ENCODE results near the gene KCNH1. TPM values are rescaled to one million over a fixed set of nuclear protein-coding genes. Genes with fewer than 3 reads are reported as not detected.

Gene KCNH1
- total and polyA plus RNA-seq, 10 of the 15 experiments (the other 5 are each of a cell fraction or from before 2014, with no cell fraction given), result 0.02 to 0.04 (median 0.04) TPM; not detected in 7

DNA sequence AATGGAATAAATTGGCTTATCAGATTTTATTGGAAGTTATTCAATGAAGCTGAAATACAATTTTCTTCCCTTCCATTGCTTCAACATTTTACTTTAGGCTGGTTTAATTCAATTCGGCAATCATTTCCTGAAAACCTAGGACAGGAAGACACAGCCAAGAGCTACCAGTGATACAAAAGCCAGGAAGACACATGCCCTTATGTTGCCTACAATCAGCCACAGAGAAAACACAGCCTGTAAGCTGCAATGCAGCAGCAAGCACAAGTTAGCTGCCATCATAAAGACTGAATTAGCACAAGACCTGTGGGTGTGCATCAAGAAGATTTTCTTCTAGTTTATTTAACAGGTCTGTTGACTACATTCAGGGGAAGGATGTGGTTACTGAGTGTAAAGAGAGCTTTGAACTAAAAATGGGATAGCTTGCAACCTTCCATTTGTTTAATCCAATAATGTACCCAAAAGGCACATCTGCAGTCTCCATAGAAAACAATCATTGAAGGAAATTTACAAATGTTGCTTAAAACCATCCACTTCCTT, 193.8 kb downstream of the KCNH1 start:
- in situ Hi-C loops (cut with MboI), result loop anchor here (25.0 kb wide), 1 partner anchor 353 kb away; no protein-coding TSS in a partner anchor
- no peaks in the 10 kb centered on the region for H3K4me1 ChIP-seq (ENCODE audit: control insufficient read depth, insufficient read depth, low read length)
- intact Hi-C loops (cut with micrococcal nuclease; ENCODE audit: unreplicated experiment), result no loop called here
- ChIA-PET SMC1A (ENCODE audit: uncharacterized antibody, unreplicated experiment) (interaction anchor here (1.5 kb wide), 1 partner anchor 12 kb away, joined by 5 read pairs; no protein-coding TSS in a partner anchor), RAD21 (ENCODE audit: unreplicated experiment) (no interaction called here), CTCF (interaction anchor here (0.9 kb wide), 1 partner anchor 9 kb away, joined by 4 read pairs; no protein-coding TSS in a partner anchor), POLR2A (no interaction called here)
- no peaks in the 10 kb centered on the region for H3K36me3 ChIP-seq (ENCODE audit: control insufficient read depth in 2 of 2, insufficient read depth in 2 of 2, low read length in 1 of 2)
- 0% methylated on average over 1 of the region's 1 CpG for WGBS (ENCODE audit: insufficient coverage, insufficient replicate concordance, low lambda C conversion rate, missing lambda C conversion rate)
- BruUV-seq (replicated peaks), result no TSS peak
- ATAC-seq (no peak), FAIRE-seq (no peak), DNase-seq (ENCODE audit: low read depth, low spot score) (no peak)
- no peaks in the 10 kb centered on the region for H4K20me1 ChIP-seq (ENCODE audit: control insufficient read depth, insufficient read depth)
- no peak overlapping the region for H3K9ac ChIP-seq (ENCODE audit: control insufficient read depth, insufficient read depth, low read length)
- H3K4me2 ChIP-seq (ENCODE audit: control insufficient read depth, insufficient read depth), result no peak overlapping the region
- no peaks in the 10 kb centered on the region for H3K79me2 ChIP-seq (ENCODE audit: control insufficient read depth, insufficient read depth, low read length)
- no peak overlapping the region for H3K27ac ChIP-seq (ENCODE audit: control insufficient read depth, insufficient read depth)
- H3K4me3 ChIP-seq, result no peak overlapping the region
- H2AFZ ChIP-seq (ENCODE audit: control insufficient read depth, low read depth, low read length), result no peak overlapping the region
- TF ChIP-seq GATAD2B (conservative IDR thresholded peaks at IDR 0.05; ENCODE audit: low read depth) (no peak), FOS (IDR thresholded peaks at IDR 0.05; ENCODE audit: borderline replicate concordance, extremely low read depth, insufficient read length) (no peak), ZNF622 (IDR thresholded peaks at IDR 0.05) (no peak), NFYB (IDR thresholded peaks at IDR 0.05; ENCODE audit: insufficient read depth, low read depth, low read length) (no peak), POLR2AphosphoS2 (IDR thresholded peaks at IDR 0.05; ENCODE audit: low read depth, low read length) (no peak), USF1 (IDR thresholded peaks at IDR 0.05; ENCODE audit: borderline replicate concordance, extremely low read length, insufficient read depth, low read depth, low read length) (no peak), GABPA (IDR thresholded peaks at IDR 0.05; ENCODE audit: low read depth) (no peak), NFYA (IDR thresholded peaks at IDR 0.05; ENCODE audit: borderline replicate concordance, low read depth, low read length) (no peak), PAX5 (IDR thresholded peaks at IDR 0.05; ENCODE audit: borderline replicate concordance, low read depth, low read length) (no peak), STAT1 (conservative IDR thresholded peaks at IDR 0.05) (no peak), MTA3 (IDR thresholded peaks at IDR 0.05; ENCODE audit: borderline replicate concordance, low read length) (no peak), CHD4 (IDR thresholded peaks at IDR 0.05) (no peak), SUZ12 (IDR thresholded peaks at IDR 0.05; ENCODE audit: unreplicated experiment) (no peak)
- TF ChIP-seq, protein P1, sequence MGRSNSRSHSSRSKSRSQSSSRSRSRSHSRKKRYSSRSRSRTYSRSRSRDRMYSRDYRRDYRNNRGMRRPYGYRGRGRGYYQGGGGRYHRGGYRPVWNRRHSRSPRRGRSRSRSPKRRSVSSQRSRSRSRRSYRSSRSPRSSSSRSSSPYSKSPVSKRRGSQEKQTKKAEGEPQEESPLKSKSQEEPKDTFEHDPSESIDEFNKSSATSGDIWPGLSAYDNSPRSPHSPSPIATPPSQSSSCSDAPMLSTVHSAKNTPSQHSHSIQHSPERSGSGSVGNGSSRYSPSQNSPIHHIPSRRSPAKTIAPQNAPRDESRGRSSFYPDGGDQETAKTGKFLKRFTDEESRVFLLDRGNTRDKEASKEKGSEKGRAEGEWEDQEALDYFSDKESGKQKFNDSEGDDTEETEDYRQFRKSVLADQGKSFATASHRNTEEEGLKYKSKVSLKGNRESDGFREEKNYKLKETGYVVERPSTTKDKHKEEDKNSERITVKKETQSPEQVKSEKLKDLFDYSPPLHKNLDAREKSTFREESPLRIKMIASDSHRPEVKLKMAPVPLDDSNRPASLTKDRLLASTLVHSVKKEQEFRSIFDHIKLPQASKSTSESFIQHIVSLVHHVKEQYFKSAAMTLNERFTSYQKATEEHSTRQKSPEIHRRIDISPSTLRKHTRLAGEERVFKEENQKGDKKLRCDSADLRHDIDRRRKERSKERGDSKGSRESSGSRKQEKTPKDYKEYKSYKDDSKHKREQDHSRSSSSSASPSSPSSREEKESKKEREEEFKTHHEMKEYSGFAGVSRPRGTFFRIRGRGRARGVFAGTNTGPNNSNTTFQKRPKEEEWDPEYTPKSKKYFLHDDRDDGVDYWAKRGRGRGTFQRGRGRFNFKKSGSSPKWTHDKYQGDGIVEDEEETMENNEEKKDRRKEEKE (IDR thresholded peaks at IDR 0.05), result no peak
- TF ChIP-seq, protein P2, sequence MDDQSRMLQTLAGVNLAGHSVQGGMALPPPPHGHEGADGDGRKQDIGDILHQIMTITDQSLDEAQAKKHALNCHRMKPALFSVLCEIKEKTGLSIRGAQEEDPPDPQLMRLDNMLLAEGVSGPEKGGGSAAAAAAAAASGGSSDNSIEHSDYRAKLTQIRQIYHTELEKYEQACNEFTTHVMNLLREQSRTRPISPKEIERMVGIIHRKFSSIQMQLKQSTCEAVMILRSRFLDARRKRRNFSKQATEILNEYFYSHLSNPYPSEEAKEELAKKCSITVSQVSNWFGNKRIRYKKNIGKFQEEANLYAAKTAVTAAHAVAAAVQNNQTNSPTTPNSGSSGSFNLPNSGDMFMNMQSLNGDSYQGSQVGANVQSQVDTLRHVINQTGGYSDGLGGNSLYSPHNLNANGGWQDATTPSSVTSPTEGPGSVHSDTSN (IDR thresholded peaks at IDR 0.05; ENCODE audit: insufficient replicate concordance, low read depth, low read length), result no peak
- TF ChIP-seq, protein P3, sequence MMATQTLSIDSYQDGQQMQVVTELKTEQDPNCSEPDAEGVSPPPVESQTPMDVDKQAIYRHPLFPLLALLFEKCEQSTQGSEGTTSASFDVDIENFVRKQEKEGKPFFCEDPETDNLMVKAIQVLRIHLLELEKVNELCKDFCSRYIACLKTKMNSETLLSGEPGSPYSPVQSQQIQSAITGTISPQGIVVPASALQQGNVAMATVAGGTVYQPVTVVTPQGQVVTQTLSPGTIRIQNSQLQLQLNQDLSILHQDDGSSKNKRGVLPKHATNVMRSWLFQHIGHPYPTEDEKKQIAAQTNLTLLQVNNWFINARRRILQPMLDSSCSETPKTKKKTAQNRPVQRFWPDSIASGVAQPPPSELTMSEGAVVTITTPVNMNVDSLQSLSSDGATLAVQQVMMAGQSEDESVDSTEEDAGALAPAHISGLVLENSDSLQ (IDR thresholded peaks at IDR 0.05), result no peak
- H3K27me3 ChIP-seq (replicated peaks in 1 of 2; ENCODE audit: control insufficient read depth in 2 of 2, insufficient read depth in 2 of 2, low read length in 1 of 2), result no peaks in the 10 kb centered on the region; a peak in 1 of 4 replicates
- H3K9me3 ChIP-seq (replicated peaks; ENCODE audit: control insufficient read depth, insufficient read depth, low read length), result no peaks in the 10 kb centered on the region

Measured in GM12878 (cell line).